IMR-90 (cell line): ENCODE measurements around the gene ATP6V1F. TPM values are rescaled to one million over a fixed set of nuclear protein-coding genes. Genes with fewer than 3 reads are reported as not detected.

Experiments
- ATAC-seq: fragments of 200-7000 bp; cut with Tn5 transposase; 2 replicates; pipeline ENCODE4 v1.9.1; 2020; ENCODE audit warnings: low read depth, mild to moderate bottlenecking, moderate library complexity
- BruUV-seq: library from RNA; stranded (reverse); fragments of 400-500 nt; replicated peaks from 2 replicates; lab custom pipeline; 2021; lab: Mats Ljungman, UMichigan
- CTCF ChIA-PET: fragments of 300-600 bp; formaldehyde crosslinking; extraction: SDS; loops from one replicate; lab custom pipeline; 2021; ENCODE audit warnings: antibody characterized with exemption; lab: Yijun Ruan, JAX
- POLR2A ChIA-PET: fragments of 300-600 bp; sonication (Branson Sonifier 250); formaldehyde crosslinking; loops from one replicate; lab custom pipeline; 2022; ENCODE audit warnings: antibody characterized with exemption; ENCODE audit not compliant: unreplicated experiment; lab: Charles Lee
- DNase-seq: peaks from one replicate; pipeline ENCODE4 v3.0.0; 2013
- H2AFZ ChIP-seq: replicated peaks from 2 replicates; pipeline ENCODE3; 2013; ENCODE audit warnings: low read length, mild to moderate bottlenecking; ENCODE audit not compliant: poor library complexity
- H2AK5ac ChIP-seq: 2 replicates; pipeline ENCODE4 v1.6.1; 2013; ENCODE audit warnings: low read depth, low read length, inconsistent platforms
- H2AK9ac ChIP-seq: replicated peaks from 2 replicates; pipeline ENCODE3; 2013; ENCODE audit warnings: mild to moderate bottlenecking, low read depth, low read length, moderate library complexity; ENCODE audit not compliant: poor library complexity
- H2BK120ac ChIP-seq: 2 replicates; pipeline ENCODE4 v1.6.1; 2013; ENCODE audit warnings: low read depth, low read length, inconsistent platforms
- H2BK15ac ChIP-seq: 3 replicates; pipeline ENCODE4 v1.6.1; 2013; ENCODE audit warnings: low read depth, low read length, inconsistent platforms
- H2BK20ac ChIP-seq: 2 replicates; pipeline ENCODE4 v1.6.1; 2013; ENCODE audit warnings: low read depth, mild to moderate bottlenecking, inconsistent platforms, low read length, moderate library complexity
- H2BK5ac ChIP-seq: 2 replicates; pipeline ENCODE4 v1.6.1; 2013; ENCODE audit warnings: mild to moderate bottlenecking, low read depth, low read length, inconsistent platforms; ENCODE audit not compliant: poor library complexity, severe bottlenecking
- H3K14ac ChIP-seq: replicated peaks from 2 replicates; pipeline ENCODE4 v1.6.1; 2013; ENCODE audit warnings: low read depth, low read length, inconsistent platforms
- H3K18ac ChIP-seq: 2 replicates; pipeline ENCODE4 v1.6.1; 2013; ENCODE audit warnings: low read depth, low read length, control low read depth
- H3K23ac ChIP-seq: 2 replicates; pipeline ENCODE4 v1.6.1; 2013; ENCODE audit warnings: low read depth, low read length, inconsistent platforms
- H3K27ac ChIP-seq: 2 replicates; pipeline ENCODE4 v1.5.1; 2013; ENCODE audit warnings: mild to moderate bottlenecking, control low read depth, low read length; ENCODE audit not compliant: insufficient read depth
- H3K27me3 ChIP-seq: 2 replicates; pipeline ENCODE4 v1.6.1; 2013; ENCODE audit warnings: low read length; ENCODE audit not compliant: control insufficient read depth, insufficient read depth
- H3K36me3 ChIP-seq: 2 replicates; pipeline ENCODE4 v1.6.1; 2013; ENCODE audit warnings: low read length, mixed read lengths; ENCODE audit not compliant: control insufficient read depth, insufficient read depth
- H3K4ac ChIP-seq: 2 replicates; pipeline ENCODE4 v1.6.1; 2013; ENCODE audit warnings: low read depth, low read length, inconsistent platforms
- H3K4me1 ChIP-seq: 2 replicates; pipeline ENCODE4 v1.6.1; 2013; ENCODE audit warnings: low read length, mixed read lengths; ENCODE audit not compliant: control insufficient read depth, insufficient read depth
- H3K4me2 ChIP-seq: 2 replicates; pipeline ENCODE4 v1.6.1; 2013; ENCODE audit warnings: low read depth, mild to moderate bottlenecking, control low read depth, low read length, moderate library complexity
- H3K4me3 ChIP-seq: 2 replicates; pipeline ENCODE4 v1.5.1; 2013; ENCODE audit warnings: low read depth, mild to moderate bottlenecking, control low read depth, low read length, moderate library complexity; ENCODE audit not compliant: insufficient read depth
- H3K56ac ChIP-seq: 2 replicates; pipeline ENCODE4 v1.6.1; 2013; ENCODE audit warnings: low read length, inconsistent platforms; ENCODE audit not compliant: insufficient read depth; ENCODE audit errors: extremely low read depth
- H3K79me1 ChIP-seq, 2 experiments: 2 replicates each; pipeline ENCODE4 v1.6.1; 2013; ENCODE audit warnings: low read length in 2 of 2, inconsistent platforms in 1 of 2, low read depth in 1 of 2
- H3K9ac ChIP-seq: 2 replicates; pipeline ENCODE4 v1.6.1; 2013; ENCODE audit warnings: low read depth, low read length, control low read depth
- H3K9me1 ChIP-seq: 2 replicates; pipeline ENCODE4 v1.6.1; 2013; ENCODE audit warnings: low read length, inconsistent platforms; ENCODE audit not compliant: insufficient read depth
- H3K9me3 ChIP-seq: 2 replicates; pipeline ENCODE4 v1.6.1; 2013; ENCODE audit warnings: low read length; ENCODE audit not compliant: control insufficient read depth, insufficient read depth
- H4K20me1 ChIP-seq: 2 replicates; pipeline ENCODE4 v1.6.1; 2013; ENCODE audit warnings: low read length, inconsistent platforms; ENCODE audit not compliant: insufficient read depth
- H4K5ac ChIP-seq: 2 replicates; pipeline ENCODE4 v1.6.1; 2013; ENCODE audit warnings: mild to moderate bottlenecking, low read depth, low read length, control low read depth
- H4K8ac ChIP-seq, 2 experiments: 2 replicates each; pipeline ENCODE4 v1.6.1; 2013; ENCODE audit warnings: low read depth in 2 of 2, low read length in 2 of 2, control low read depth in 1 of 2, inconsistent platforms in 1 of 2
- H4K91ac ChIP-seq: 2 replicates; pipeline ENCODE4 v1.6.1; 2013; ENCODE audit warnings: low read depth, low read length, inconsistent platforms; ENCODE audit not compliant: insufficient read depth
- BHLHE40 ChIP-seq: fragments of 150-350 bp; IDR thresholded peaks from 2 replicates; pipeline ENCODE4 v1.6.1; 2016; ENCODE audit warnings: mild to moderate bottlenecking, low read depth, low read length
- MAZ ChIP-seq: IDR thresholded peaks from 2 replicates; pipeline ENCODE4 v1.6.1; 2012; ENCODE audit warnings: low read depth, mild to moderate bottlenecking, low read length, improper control_type of control experiment, moderate library complexity, borderline replicate concordance
- POLR2A ChIP-seq: IDR thresholded peaks from 2 replicates; pipeline ENCODE4 v1.6.1; 2012; ENCODE audit warnings: mild to moderate bottlenecking, low read depth, low read length
- WGBS, 2 experiments: methylation state at CpG; one replicate each; pipeline versions ENCODE4 v1.1.5 to v1.1.7; 2013; ENCODE audit warnings: missing lambda C conversion rate in 2 of 2; ENCODE audit not compliant: insufficient read length in 1 of 2; ENCODE audit errors: extremely low coverage in 2 of 2; 5-methylcytosine and 5-hydroxymethylcytosine counted together
- dilution Hi-C: fragments of 300-500 bp; cut with HindIII; formaldehyde crosslinking; loops from one replicate; pipeline ENCODE4 v1.14.3; 2018; ENCODE audit warnings: low sequenced_read_pairs; ENCODE audit not compliant: unreplicated experiment
- in situ Hi-C: fragments of 300-500 bp; cut with MboI; formaldehyde crosslinking; loops from 3 replicates; pipeline ENCODE4 v1.14.3; 2019; ENCODE audit warnings: low sequenced_read_pairs, inconsistent platforms, mixed read lengths
- intact Hi-C: fragments of 100-400 bp; cut with micrococcal nuclease; formaldehyde crosslinking; loops from 2 replicates; pipeline ENCODE4 v1.10.0; 2022
- polyA plus RNA-seq, 3 experiments: library from polyadenylated mRNA; depleted of rRNA; stranded (reverse); fragments of >200 nt; gene quantifications; 2 replicates each; pipeline ENCODE4 v1.2.3, GENCODE V29; 2012; ENCODE audit warnings: low replicate concordance in 1 of 3
- total RNA-seq: library from RNA; depleted of rRNA; stranded (reverse); fragments of >200 nt; gene quantifications from 2 replicates; pipeline ENCODE4 v1.2.3, GENCODE V29; 2012

The ATP6V1F gene
- total and polyA plus RNA-seq, 2 of the 4 experiments (the other 2 are of a cell fraction) = 104 to 321 TPM

DNA sequence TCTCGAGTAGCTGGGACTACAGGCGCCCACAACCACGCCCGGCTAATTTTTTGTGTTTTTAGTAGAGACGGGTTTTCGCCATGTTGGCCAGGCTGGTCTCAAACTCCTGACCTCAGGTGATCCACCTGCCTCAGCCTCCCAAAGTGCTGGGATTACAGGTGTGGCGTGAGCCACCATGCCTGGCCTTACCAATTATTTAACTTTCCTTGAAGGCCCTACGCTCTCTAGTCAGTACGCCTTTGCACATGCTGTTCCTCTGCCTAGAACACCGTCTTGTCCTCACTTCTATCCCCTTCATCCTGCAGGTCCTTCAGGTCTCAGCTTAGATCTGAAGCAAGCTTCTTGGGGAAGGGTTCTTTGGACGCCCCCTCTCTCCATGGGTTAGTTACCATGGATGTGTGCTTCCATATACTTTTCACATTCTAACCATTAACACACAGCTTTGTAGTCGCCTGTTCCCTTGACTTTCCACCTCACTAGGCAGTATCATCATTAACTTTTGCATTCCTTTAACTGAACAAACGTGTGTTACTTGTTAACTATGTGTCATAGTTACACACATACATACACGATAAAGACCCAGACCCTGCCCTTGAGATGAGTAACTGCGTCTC is 592 bp upstream of the ATP6V1F start:
- CTCF ChIA-PET = interaction anchor here (0.5 to 0.6 kb wide), 2 partner anchors 39 to 328 kb away, joined by 3 read pairs; no protein-coding TSS in a partner anchor
- dilution Hi-C loops = no loop called here
- no TSS peak for BruUV-seq
- Histone ChIP-seq H3K79me1 (peaks cover 11 to 16% of the 10 kb centered on the region in 2 experiments), H2BK20ac (no peak overlapping the region), H3K9ac (peak overlapping the region; percentile 59; the same call in 1 of the 2 replicates), H3K18ac (no peak overlapping the region), H4K91ac (peak overlapping the region; percentile 70), H3K9me1 (peaks cover 5% of the 10 kb centered on the region; the same call in 1 of the 2 replicates), H4K8ac (peak overlapping the region; percentile 33 to 95), H2BK15ac (no peak overlapping the region), H3K4me3 (peak overlapping the region; percentile 46), H3K36me3 (peaks cover 30% of the 10 kb centered on the region), H2AFZ (peak overlapping the region; percentile 93), H2BK120ac (no peak overlapping the region), H2AK5ac (peak overlapping the region; percentile 63; the same call in 1 of the 2 replicates), H2BK5ac (peak overlapping the region; percentile 68), H3K27ac (peak overlapping the region; percentile 48), H3K4me1 (peaks cover 2% of the 10 kb centered on the region), H4K5ac (peak overlapping the region; percentile 59; the same call in 1 of the 2 replicates), H3K56ac (no peak overlapping the region), H2AK9ac (peak overlapping the region; percentile 93), H3K27me3 (no peaks in the 10 kb centered on the region), H3K4me2 (peak overlapping the region; percentile 93), H3K14ac (peak overlapping the region; percentile 67), H4K20me1 (peaks cover 31% of the 10 kb centered on the region), H3K23ac (peak overlapping the region; percentile 48; the same call in 1 of the 2 replicates), H3K9me3 (no peaks in the 10 kb centered on the region), H3K4ac (peak overlapping the region; percentile 73)
- DNase-seq = no peak
- intact Hi-C loops = no loop called here
- POLR2A ChIA-PET = interaction anchor here (0.5 kb wide), 1 partner anchor 350 kb away, joined by 4 read pairs; no protein-coding TSS in a partner anchor
- TF ChIP-seq POLR2A = peak; percentile 20; the same call in 1 of the 2 replicates
- no peak for TF ChIP-seq MAZ
- no peak for TF ChIP-seq BHLHE40
- 63% methylated on average over 6 of the region's 15 CpGs; no CpG with 5 or more reads in 1 of the 2 experiments for WGBS, 2 experiments
- in situ Hi-C loops = no loop called here
- no peak for ATAC-seq
